ENCODE results near the gene BLID. TPM values are rescaled to one million over a fixed set of nuclear protein-coding genes. Genes with fewer than 3 reads are reported as not detected.

The BLID gene
- total and polyA plus RNA-seq, 10 of the 15 experiments (the other 5 are each of a cell fraction or from before 2014, with no cell fraction given), result not detected

- ChIA-PET POLR2A (no interaction called here), SMC1A (ENCODE audit: uncharacterized antibody, unreplicated experiment) (interaction anchor here (0.6 kb wide), 1 partner anchor 13 kb away, joined by 3 read pairs; no protein-coding TSS in a partner anchor), RAD21 (ENCODE audit: unreplicated experiment) (no interaction called here), CTCF (no interaction called here)
- Histone ChIP-seq H3K9me3 (replicated peaks; ENCODE audit: control insufficient read depth, insufficient read depth, low read length) (no peaks in the 10 kb centered on the region), H3K9ac (ENCODE audit: control insufficient read depth, insufficient read depth, low read length) (no peak overlapping the region), H4K20me1 (ENCODE audit: control insufficient read depth, insufficient read depth) (no peaks in the 10 kb centered on the region), H3K4me1 (ENCODE audit: control insufficient read depth, insufficient read depth, low read length) (no peaks in the 10 kb centered on the region), H3K79me2 (ENCODE audit: control insufficient read depth, insufficient read depth, low read length) (no peaks in the 10 kb centered on the region), H3K27ac (ENCODE audit: control insufficient read depth, insufficient read depth) (no peak overlapping the region), H3K36me3 (ENCODE audit: control insufficient read depth in 2 of 2, insufficient read depth in 2 of 2, low read length in 1 of 2) (no peaks in the 10 kb centered on the region), H3K4me2 (ENCODE audit: control insufficient read depth, insufficient read depth) (no peak overlapping the region), H2AFZ (ENCODE audit: control insufficient read depth, low read depth, low read length) (no peak overlapping the region), H3K27me3 (replicated peaks in 1 of 2; ENCODE audit: control insufficient read depth in 2 of 2, insufficient read depth in 2 of 2, low read length in 1 of 2) (no peaks in the 10 kb centered on the region), H3K4me3 (no peak overlapping the region)
- in situ Hi-C loops (cut with MboI), result no loop called here
- FAIRE-seq, result no peak
- no peak for TF ChIP-seq NFYA (IDR thresholded peaks at IDR 0.05; ENCODE audit: borderline replicate concordance, low read depth, low read length)
- TF ChIP-seq ZNF592 (IDR thresholded peaks at IDR 0.05), result no peak
- TF ChIP-seq JUND (IDR thresholded peaks at IDR 0.05; ENCODE audit: low read depth, low read length), result no peak
- TF ChIP-seq MEF2B (IDR thresholded peaks at IDR 0.05; ENCODE audit: partially characterized antibody, poor library complexity, severe bottlenecking), result no peak
- TF ChIP-seq MYB (IDR thresholded peaks at IDR 0.05; ENCODE audit: borderline replicate concordance, low read depth, low read length), result no peak
- TF ChIP-seq USF1 (IDR thresholded peaks at IDR 0.05; ENCODE audit: borderline replicate concordance, extremely low read length, insufficient read depth, low read depth, low read length), result no peak
- no peak for TF ChIP-seq FOXK2 (IDR thresholded peaks at IDR 0.05)
- no peak for TF ChIP-seq BCL11A (IDR thresholded peaks at IDR 0.05; ENCODE audit: low read depth, low read length)
- no peak for TF ChIP-seq USF2 (IDR thresholded peaks at IDR 0.05; ENCODE audit: borderline replicate concordance, low read depth, low read length)
- TF ChIP-seq SRF (IDR thresholded peaks at IDR 0.05; ENCODE audit: low read depth in 2 of 2, low read length in 2 of 2), result no peak
- no peak for TF ChIP-seq NFYB (IDR thresholded peaks at IDR 0.05; ENCODE audit: insufficient read depth, low read depth, low read length)
- TF ChIP-seq NRF1 (conservative IDR thresholded peaks at IDR 0.05; ENCODE audit: low read depth, low read length), result no peak
- TF ChIP-seq EP300 (IDR thresholded peaks at IDR 0.05; ENCODE audit: borderline replicate concordance in 1 of 2, control insufficient read depth in 1 of 2, low read depth in 2 of 2, low read length in 2 of 2), result no peak
- no peak for TF ChIP-seq MAX (IDR thresholded peaks at IDR 0.05; ENCODE audit: low read depth, low read length)
- no peak for TF ChIP-seq PAX5 (IDR thresholded peaks at IDR 0.05; ENCODE audit: borderline replicate concordance, low read depth, low read length)
- no peak for TF ChIP-seq ASH2L (IDR thresholded peaks at IDR 0.05; ENCODE audit: borderline replicate concordance, low read depth)
- WGBS (ENCODE audit: insufficient coverage, insufficient replicate concordance, low lambda C conversion rate, missing lambda C conversion rate), result 8% methylated on average over 1 of the region's 1 CpG
- DNase-seq (ENCODE audit: low read depth, low spot score), result no peak
- BruUV-seq (replicated peaks), result no TSS peak
- no peak for ATAC-seq
- intact Hi-C loops (cut with micrococcal nuclease; ENCODE audit: unreplicated experiment), result no loop called here
Observed at GRCh38 chr11:122089111-122089510, 26.9 kb downstream of the BLID start.
